ENCODE results near the gene SNAP47. TPM values are rescaled to one million over a fixed set of nuclear protein-coding genes. Genes with fewer than 3 reads are reported as not detected.

The SNAP47 gene
- polyA plus RNA-seq, 2 of the 4 experiments (the other 2 are of a cell fraction): 29.6 to 39.5 TPM

- no peak for DNase-seq (ENCODE audit: low read depth in 1 of 2, low spot score in 1 of 2)
- no peak overlapping the region for H3K4me3 ChIP-seq
- no peaks in the 10 kb centered on the region for H3K4me1 ChIP-seq
- no peaks in the 10 kb centered on the region for H3K9me3 ChIP-seq
- no peak overlapping the region for H3K4me2 ChIP-seq
- WGBS (ENCODE audit: missing lambda C conversion rate): 92% methylated on average over 5 of the region's 8 CpGs
- H3K27ac ChIP-seq: no peak overlapping the region
- CTCF ChIA-PET: no interaction called here
- TF ChIP-seq RAD21 (conservative IDR thresholded peaks at IDR 0.05 in 1 of 2, IDR thresholded peaks at IDR 0.05 in 1 of 2) (no peak), ESRRA (IDR thresholded peaks at IDR 0.05; ENCODE audit: borderline replicate concordance, low read length) (no peak), USF2 (IDR thresholded peaks at IDR 0.05) (no peak), HOXA7 (CRISPR knock-in tag; IDR thresholded peaks at IDR 0.05) (no peak), CEBPB (IDR thresholded peaks at IDR 0.05) (no peak), TFCP2L1 (CRISPR knock-in tag; IDR thresholded peaks at IDR 0.05) (no peak)
- no peak for ATAC-seq
- POLR2A ChIA-PET: no interaction called here
- no peak for FAIRE-seq
Measured at GRCh38 chr1:227771326-227771725, 36.1 kb downstream of the SNAP47 start.

GRCh38 chr1:227771771-227772170, 36.5 kb downstream of the SNAP47 start:
- POLR2A ChIA-PET: no interaction called here
- CTCF ChIA-PET: interaction anchor here (0.9 kb wide), 1 partner anchor 16 kb away, joined by 3 read pairs; no protein-coding TSS in a partner anchor
- WGBS (ENCODE audit: missing lambda C conversion rate): 96% methylated on average over 7 of the region's 7 CpGs
- Histone ChIP-seq H3K4me1 (no peaks in the 10 kb centered on the region), H3K27ac (no peak overlapping the region), H3K9me3 (no peaks in the 10 kb centered on the region), H3K4me3 (no peak overlapping the region), H3K4me2 (no peak overlapping the region)
- ATAC-seq (no peak), DNase-seq (ENCODE audit: low read depth in 1 of 2, low spot score in 1 of 2) (no peak), FAIRE-seq (no peak)
- no peak for TF ChIP-seq BCL3 (IDR thresholded peaks at IDR 0.05)
- TF ChIP-seq RFX5 (IDR thresholded peaks at IDR 0.05): no peak
- no peak for TF ChIP-seq TFCP2L1 (CRISPR knock-in tag; IDR thresholded peaks at IDR 0.05)
- TF ChIP-seq RAD21 (conservative IDR thresholded peaks at IDR 0.05 in 1 of 2, IDR thresholded peaks at IDR 0.05 in 1 of 2): no peak
- TF ChIP-seq MAZ (IDR thresholded peaks at IDR 0.05; ENCODE audit: borderline replicate concordance, low read depth, low read length): no peak
- TF ChIP-seq NPAS2 (CRISPR knock-in tag; IDR thresholded peaks at IDR 0.05; ENCODE audit: borderline replicate concordance): no peak
- TF ChIP-seq HEYL (CRISPR knock-in tag; IDR thresholded peaks at IDR 0.05): no peak
- no peak for TF ChIP-seq HES2 (IDR thresholded peaks at IDR 0.05)
- no peak for TF ChIP-seq NR3C1 (IDR thresholded peaks at IDR 0.05)
- no peak for TF ChIP-seq SREBF2 (IDR thresholded peaks at IDR 0.05)
- no peak for TF ChIP-seq JUN (IDR thresholded peaks at IDR 0.05)
- TF ChIP-seq ESRRA (IDR thresholded peaks at IDR 0.05; ENCODE audit: borderline replicate concordance, low read length): no peak
- TF ChIP-seq ATOH8 (CRISPR knock-in tag; IDR thresholded peaks at IDR 0.05; ENCODE audit: low read depth): no peak
- TF ChIP-seq ELK1 (IDR thresholded peaks at IDR 0.05; ENCODE audit: low read depth, low read length): no peak
- TF ChIP-seq HOXB13 (CRISPR knock-in tag; IDR thresholded peaks at IDR 0.05; ENCODE audit: low read depth): no peak
- TF ChIP-seq KDM1A (IDR thresholded peaks at IDR 0.05; ENCODE audit: low read depth): no peak
- TF ChIP-seq E2F6 (IDR thresholded peaks at IDR 0.05; ENCODE audit: borderline replicate concordance, low read depth): no peak
